Small intestine (tissue), 7 donors: ENCODE data around the gene CLDN24. TPM values are rescaled to one million over a fixed set of nuclear protein-coding genes. Genes with fewer than 3 reads are reported as not detected.

ENCODE experiments used
- DNase-seq, 2 donors: peaks; one replicate each; pipeline versions ENCODE4 v3.0.0 to v3.0.0-alpha.2; 2013
- FAIRE-seq: peaks from 2 replicates; lab custom pipeline; 2012; peaks lifted over from hg19 to GRCh38; lab: Jason Lieb, UNC
- H3K27ac ChIP-seq, 3 donors: one replicate each; pipeline ENCODE4 v1.5.1; 2013; ENCODE audit warnings: low read length in 2 of 3, mild to moderate bottlenecking in 2 of 3, control low read depth in 1 of 3, inconsistent platforms in 1 of 3, low read depth in 1 of 3, moderate library complexity in 1 of 3
- H3K27me3 ChIP-seq, 3 donors: one replicate each; pipeline ENCODE4 v1.6.1; 2013; ENCODE audit warnings: low read length in 3 of 3, inconsistent platforms in 1 of 3; ENCODE audit not compliant: control insufficient read depth in 3 of 3, insufficient read depth in 3 of 3
- H3K36me3 ChIP-seq, 3 donors: one replicate each; pipeline ENCODE4 v1.6.1; 2013; ENCODE audit warnings: low read length in 3 of 3, inconsistent platforms in 1 of 3, low read depth in 1 of 3, mild to moderate bottlenecking in 1 of 3, moderate library complexity in 1 of 3; ENCODE audit not compliant: control insufficient read depth in 3 of 3, insufficient read depth in 2 of 3
- H3K4me1 ChIP-seq, 3 donors: one replicate each; pipeline ENCODE4 v1.6.1; 2013; ENCODE audit warnings: low read length in 2 of 3, inconsistent platforms in 1 of 3, low read depth in 1 of 3, mild to moderate bottlenecking in 1 of 3, moderate library complexity in 1 of 3; ENCODE audit not compliant: control insufficient read depth in 3 of 3, insufficient read depth in 2 of 3
- H3K4me3 ChIP-seq, 3 donors: one replicate each; pipeline ENCODE4 v1.5.1; 2013; ENCODE audit warnings: low read length in 3 of 3, control low read depth in 1 of 3, inconsistent platforms in 1 of 3, low read depth in 1 of 3, mild to moderate bottlenecking in 1 of 3, moderate library complexity in 1 of 3
- H3K9me3 ChIP-seq, 2 donors: one replicate each; pipeline ENCODE4 v1.6.1; 2013; ENCODE audit warnings: low read depth in 1 of 2, low read length in 1 of 2; ENCODE audit not compliant: control insufficient read depth in 2 of 2, insufficient read depth in 1 of 2
- WGBS, 3 donors: extraction: QIAGEN DNeasy Blood & Tissue Kit; methylation state at CpG; one replicate each; pipeline ENCODE4 v1.1.7; 2013; 5-methylcytosine and 5-hydroxymethylcytosine counted together
- polyA plus RNA-seq, 4 donors: library from polyadenylated mRNA; stranded (reverse) in 3 of 4; unstranded in 1 of 4; fragments of 200-250 nt in 3 of 4; fragments of 120-200 nt in 1 of 4; gene quantifications; one replicate each; pipeline versions ENCODE4 v1.2.1 to v1.2.3, GENCODE V29; 2013
- donor health status: healthy with polysubstance abuse.
- donor health status: control.
- donor health status: control.
- donor health status: Bipolar disorder and iron deficiency.
- donor health status: healthy.

Gene CLDN24
- polyA plus RNA-seq, 4 donors, result not detected

GRCh38 chr4:183323295-183323694, 1.1 kb upstream of the CLDN24 start:
- H3K4me1 ChIP-seq, result peaks cover 0 to 4% (median 0%) of the 10 kb centered on the region in 3 donors
- peaks cover 0 to 14% of the 10 kb centered on the region in 2 donors for H3K9me3 ChIP-seq
- no peak overlapping the region for H3K4me3 ChIP-seq
- FAIRE-seq, result no peak
- WGBS, 3 donors, result 84 to 86% (median 84%) methylated on average over 6 of the region's 6 CpGs
- peaks cover 0 to 7% (median 0%) of the 10 kb centered on the region in 3 donors for H3K36me3 ChIP-seq
- no peak overlapping the region for H3K27ac ChIP-seq
- DNase-seq, result no peak
- no peaks in the 10 kb centered on the region for H3K27me3 ChIP-seq

DNA sequence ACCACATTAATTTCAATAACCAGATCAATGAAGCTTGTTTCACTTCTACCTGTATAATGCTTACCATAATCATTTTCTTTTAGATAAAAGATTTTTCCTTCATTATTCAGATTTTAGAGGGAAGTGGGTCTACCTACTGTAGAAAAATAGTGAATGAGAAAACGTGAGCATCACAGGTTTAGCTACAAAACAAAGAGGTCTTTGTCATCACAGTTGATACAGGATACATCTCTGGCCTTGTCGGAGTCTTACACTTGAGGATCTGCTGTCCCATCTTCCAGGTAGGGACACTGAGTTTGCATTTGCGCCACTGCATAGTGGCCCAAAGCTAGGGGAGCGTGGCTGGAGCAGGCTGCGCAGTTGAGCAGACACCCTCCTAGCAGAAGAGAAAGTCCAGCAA, 710 bp downstream of the CLDN24 start:
- Histone ChIP-seq H3K27me3 (no peaks in the 10 kb centered on the region), H3K4me1 (peaks cover 0 to 4% (median 0%) of the 10 kb centered on the region in 3 donors), H3K9me3 (peaks cover 0 to 8% of the 10 kb centered on the region in 2 donors), H3K27ac (no peak overlapping the region), H3K36me3 (peaks cover 0 to 7% (median 0%) of the 10 kb centered on the region in 3 donors), H3K4me3 (no peak overlapping the region)
- FAIRE-seq, result no peak
- WGBS, 3 donors, result 93 to 95% (median 95%) methylated on average over 5 of the region's 5 CpGs
- DNase-seq, result no peak

DNA sequence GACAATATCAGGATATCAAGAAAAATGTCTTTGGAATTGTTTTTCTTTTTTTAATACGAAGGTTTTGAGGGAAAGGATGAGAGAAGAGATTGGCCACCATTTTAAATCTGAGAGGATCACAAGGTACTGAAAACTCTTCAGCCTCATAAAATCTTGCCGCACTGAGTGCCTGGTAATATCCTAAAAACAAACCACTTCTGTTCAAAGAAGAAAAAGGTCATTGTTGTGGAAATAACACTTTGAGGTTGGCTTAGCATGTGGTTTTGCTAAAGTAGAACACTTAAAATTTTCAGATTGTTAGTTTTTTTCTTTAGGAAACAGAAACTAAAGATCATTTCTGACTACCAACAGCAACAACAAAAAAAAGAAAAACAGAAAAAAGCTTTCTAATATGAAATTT, 1.1 kb downstream of the CLDN24 start:
- DNase-seq (no peak), FAIRE-seq (no peak)
- 68 to 80% (median 79%) methylated on average over 2 of the region's 2 CpGs for WGBS, 3 donors
- Histone ChIP-seq H3K4me1 (peaks cover 0 to 4% (median 0%) of the 10 kb centered on the region in 3 donors), H3K36me3 (peaks cover 0 to 7% (median 0%) of the 10 kb centered on the region in 3 donors), H3K9me3 (peaks cover 0 to 4% of the 10 kb centered on the region in 2 donors), H3K27ac (no peak overlapping the region), H3K27me3 (no peaks in the 10 kb centered on the region), H3K4me3 (no peak overlapping the region)

DNA sequence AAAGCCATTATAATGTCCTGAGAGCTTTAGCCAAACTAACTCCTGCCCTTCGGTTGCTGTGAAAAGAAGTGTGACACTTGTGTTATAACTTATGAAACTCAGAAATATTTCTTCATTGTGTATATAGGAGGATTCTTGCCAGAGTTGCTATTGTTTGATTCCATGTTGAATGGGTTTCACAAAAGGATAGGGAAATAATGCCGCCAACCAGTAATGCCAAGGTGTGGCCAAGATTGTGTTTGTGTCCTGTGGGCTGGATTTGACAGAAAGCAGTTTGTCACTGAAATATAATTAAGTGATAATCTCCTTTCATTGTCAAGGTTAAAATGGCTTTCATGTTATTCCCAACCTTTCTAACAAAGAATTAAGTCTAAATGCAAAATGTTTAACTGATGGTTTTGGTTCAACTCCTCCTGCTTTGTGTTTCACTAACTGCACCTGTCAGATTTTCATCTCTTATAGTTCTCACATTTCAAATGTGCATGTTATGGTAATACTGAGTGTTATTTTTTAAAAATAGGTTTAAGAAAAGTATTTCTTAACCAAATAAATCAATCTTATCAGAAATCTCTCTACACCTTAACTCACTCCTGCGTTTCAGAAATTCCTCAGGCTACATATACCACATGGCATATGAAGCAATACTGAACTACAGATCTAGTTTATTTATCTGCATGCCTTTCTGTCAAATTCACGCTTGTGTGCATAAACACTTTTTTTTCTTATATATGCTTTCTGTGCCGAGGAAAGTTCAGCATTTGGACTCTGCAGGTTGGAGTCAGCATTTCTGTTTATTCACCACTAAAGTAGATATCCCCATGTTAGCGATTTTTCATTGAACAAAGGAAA, 1.8 kb downstream of the CLDN24 start, which contains the start of gene CLDN22:
CLDN22 (minus strand) TSS at position 66 of the 849 bp plus-strand sequence; CDS start at position 8, 58 bp downstream.
- DNase-seq, result peak in 1 of 2 donors; percentile 26
- FAIRE-seq, result no peak
- H3K9me3 ChIP-seq, result no peaks in the 10 kb centered on the region
- WGBS, 3 donors, result 69 to 79% (median 77%) methylated on average over 6 of the region's 6 CpGs
- peaks cover 0 to 4% (median 0%) of the 10 kb centered on the region in 3 donors for H3K4me1 ChIP-seq
- H3K27me3 ChIP-seq, result no peaks in the 10 kb centered on the region
- no peak within 1 kb of the TSS for H3K27ac ChIP-seq
- no peak within 1 kb of the TSS for H3K4me3 ChIP-seq
- peaks cover 0 to 10% (median 0%) of the 10 kb centered on the region in 3 donors for H3K36me3 ChIP-seq

GRCh38 chr4:183318656-183319055, 3.6 kb downstream of the CLDN24 start:
- DNase-seq, result no peak
- H3K27me3 ChIP-seq, result no peaks in the 10 kb centered on the region
- no peak for FAIRE-seq

DNA sequence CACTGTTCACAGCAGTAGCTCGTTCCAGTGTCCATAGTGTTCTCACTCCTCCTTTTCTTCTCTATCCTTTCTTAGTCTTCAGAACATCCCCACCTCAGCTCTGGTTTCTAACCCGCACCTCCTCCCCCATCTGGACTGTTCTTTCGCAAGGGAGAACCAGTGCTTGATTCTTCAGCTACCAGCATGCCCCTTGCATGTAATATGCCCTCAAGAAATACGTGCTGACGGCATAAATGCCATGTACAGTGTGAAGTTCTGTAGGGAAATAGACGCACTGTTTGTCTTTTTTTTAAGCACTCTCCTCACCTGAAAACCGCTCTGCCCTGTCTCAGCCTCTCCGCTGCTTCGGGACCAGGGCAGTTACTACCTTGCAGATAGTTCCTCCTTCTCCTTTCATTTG, 7.4 kb downstream of the CLDN24 start:
- no peaks in the 10 kb centered on the region for H3K27me3 ChIP-seq
- H3K36me3 ChIP-seq, result peaks cover 0 to 31% (median 3%) of the 10 kb centered on the region in 3 donors
- 86 to 89% (median 87%) methylated on average over 9 of the region's 9 CpGs for WGBS, 3 donors
- H3K4me3 ChIP-seq, result no peak overlapping the region
- H3K9me3 ChIP-seq, result no peaks in the 10 kb centered on the region
- no peak overlapping the region for H3K27ac ChIP-seq
- no peak for DNase-seq
- no peaks in the 10 kb centered on the region for H3K4me1 ChIP-seq
- FAIRE-seq, result no peak

More at GRCh38 chr4:183318656-183319055, 3.6 kb downstream of the CLDN24 start:
- 81 to 84% (median 81%) methylated on average over 10 of the region's 10 CpGs for WGBS, 3 donors
- no peak overlapping the region for H3K4me3 ChIP-seq
- peaks cover 0 to 4% (median 0%) of the 10 kb centered on the region in 3 donors for H3K4me1 ChIP-seq
- H3K9me3 ChIP-seq, result no peaks in the 10 kb centered on the region
- peaks cover 0 to 23% (median 3%) of the 10 kb centered on the region in 3 donors for H3K36me3 ChIP-seq
- no peak overlapping the region for H3K27ac ChIP-seq

GRCh38 chr4:183314336-183314735, 7.9 kb downstream of the CLDN24 start:
- Histone ChIP-seq H3K27ac (no peak overlapping the region), H3K4me3 (no peak overlapping the region), H3K36me3 (peaks cover 0 to 31% (median 3%) of the 10 kb centered on the region in 3 donors), H3K4me1 (no peaks in the 10 kb centered on the region), H3K9me3 (no peaks in the 10 kb centered on the region), H3K27me3 (no peaks in the 10 kb centered on the region)
- 92 to 94% (median 94%) methylated on average over 15 of the region's 15 CpGs for WGBS, 3 donors
- DNase-seq (no peak), FAIRE-seq (no peak)

GRCh38 chr4:183312841-183313240, 9.4 kb downstream of the CLDN24 start:
- FAIRE-seq (no peak), DNase-seq (no peak)
- H3K27ac ChIP-seq, result no peak overlapping the region
- no peaks in the 10 kb centered on the region for H3K4me1 ChIP-seq
- H3K4me3 ChIP-seq, result no peak overlapping the region
- WGBS, 3 donors, result 75 to 91% (median 78%) methylated on average over 5 of the region's 5 CpGs
- peaks cover 0 to 29% (median 3%) of the 10 kb centered on the region in 3 donors for H3K36me3 ChIP-seq
- no peaks in the 10 kb centered on the region for H3K27me3 ChIP-seq
- H3K9me3 ChIP-seq, result no peaks in the 10 kb centered on the region
